ENCODE measurements around the gene GADD45B.

GADD45B gene

GRCh38 chr19:2479556-2480194 lies 3.7 kb downstream of the GADD45B start:
- peaks cover 6% of the 10 kb centered on the region for H3K9me3 Mint-ChIP-seq
- H3K27ac Mint-ChIP-seq (ENCODE audit: low read depth), result peak overlapping the region; percentile 41
- H3K27me3 Mint-ChIP-seq, result no peaks in the 10 kb centered on the region
- ATAC-seq (replicated peaks; ENCODE audit: extremely low read depth, poor library complexity, severe bottlenecking) (no peak), DNase-seq (ENCODE audit: low spot score in 2 of 2) (no peak)
- peaks cover 38% of the 10 kb centered on the region for H3K36me3 Mint-ChIP-seq (ENCODE audit: insufficient read depth)
- peaks cover 33% of the 10 kb centered on the region for H3K4me1 Mint-ChIP-seq
- peak overlapping the region; percentile 99 for H3K4me3 Mint-ChIP-seq

- no peak for DNase-seq (ENCODE audit: low spot score in 2 of 2)
- no peak for ATAC-seq (replicated peaks; ENCODE audit: extremely low read depth, poor library complexity, severe bottlenecking)
- Mint-ChIP-seq H3K27me3 (no peaks in the 10 kb centered on the region), H3K36me3 (ENCODE audit: insufficient read depth) (peaks cover 26% of the 10 kb centered on the region), H3K27ac (ENCODE audit: low read depth) (no peak overlapping the region), H3K4me1 (peaks cover 21% of the 10 kb centered on the region), H3K4me3 (no peak overlapping the region), H3K9me3 (peaks cover 6% of the 10 kb centered on the region)
Measured at GRCh38 chr19:2481466-2481865, 5.5 kb downstream of the GADD45B start.

GRCh38 chr19:2482354-2483038 lies 6.6 kb downstream of the GADD45B start:
- peaks cover 12% of the 10 kb centered on the region for H3K4me1 Mint-ChIP-seq
- DNase-seq (ENCODE audit: low spot score in 2 of 2) (no peak), ATAC-seq (replicated peaks; ENCODE audit: extremely low read depth, poor library complexity, severe bottlenecking) (no peak)
- H3K36me3 Mint-ChIP-seq (ENCODE audit: insufficient read depth), result peaks cover 16% of the 10 kb centered on the region
- H3K9me3 Mint-ChIP-seq, result peaks cover 6% of the 10 kb centered on the region
- no peak overlapping the region for H3K27ac Mint-ChIP-seq (ENCODE audit: low read depth)
- H3K4me3 Mint-ChIP-seq, result no peak overlapping the region
- no peaks in the 10 kb centered on the region for H3K27me3 Mint-ChIP-seq

GRCh38 chr19:2483084-2483483 lies 7.2 kb downstream of the GADD45B start:
- DNase-seq (ENCODE audit: low spot score in 2 of 2) (no peak), ATAC-seq (replicated peaks; ENCODE audit: extremely low read depth, poor library complexity, severe bottlenecking) (no peak)
- Mint-ChIP-seq H3K36me3 (ENCODE audit: insufficient read depth) (peaks cover 10% of the 10 kb centered on the region), H3K9me3 (peaks cover 6% of the 10 kb centered on the region), H3K27me3 (no peaks in the 10 kb centered on the region), H3K4me3 (no peak overlapping the region), H3K27ac (ENCODE audit: low read depth) (no peak overlapping the region), H3K4me1 (peaks cover 6% of the 10 kb centered on the region)

GRCh38 chr19:2483484-2484151 lies 7.7 kb downstream of the GADD45B start:
- H3K27me3 Mint-ChIP-seq, result no peaks in the 10 kb centered on the region

GRCh38 chr19:2484178-2484937 lies 8.4 kb downstream of the GADD45B start:
- peaks cover 2% of the 10 kb centered on the region for H3K27me3 Mint-ChIP-seq
- H3K4me3 Mint-ChIP-seq, result no peak overlapping the region
- peaks cover 6% of the 10 kb centered on the region for H3K9me3 Mint-ChIP-seq
- no peaks in the 10 kb centered on the region for H3K36me3 Mint-ChIP-seq (ENCODE audit: insufficient read depth)
- DNase-seq (ENCODE audit: low spot score in 2 of 2), result no peak
- peaks cover 4% of the 10 kb centered on the region for H3K4me1 Mint-ChIP-seq
- no peak for ATAC-seq (replicated peaks; ENCODE audit: extremely low read depth, poor library complexity, severe bottlenecking)
- H3K27ac Mint-ChIP-seq (ENCODE audit: low read depth), result no peak overlapping the region

More at GRCh38 chr19:2483484-2484151, 7.7 kb downstream of the GADD45B start:
- H3K4me1 Mint-ChIP-seq, result peaks cover 2% of the 10 kb centered on the region
- DNase-seq (ENCODE audit: low spot score in 2 of 2) (no peak), ATAC-seq (replicated peaks; ENCODE audit: extremely low read depth, poor library complexity, severe bottlenecking) (no peak)
- peaks cover 5% of the 10 kb centered on the region for H3K36me3 Mint-ChIP-seq (ENCODE audit: insufficient read depth)
- H3K9me3 Mint-ChIP-seq, result peaks cover 6% of the 10 kb centered on the region
- no peak overlapping the region for H3K27ac Mint-ChIP-seq (ENCODE audit: low read depth)
- H3K4me3 Mint-ChIP-seq, result no peak overlapping the region

- Mint-ChIP-seq H3K27me3 (peaks cover 10% of the 10 kb centered on the region), H3K27ac (ENCODE audit: low read depth) (no peak overlapping the region), H3K4me3 (no peak overlapping the region), H3K4me1 (peaks cover 9% of the 10 kb centered on the region), H3K9me3 (peaks cover 6% of the 10 kb centered on the region), H3K36me3 (ENCODE audit: insufficient read depth) (peaks cover 3% of the 10 kb centered on the region)
- DNase-seq (ENCODE audit: low spot score in 2 of 2) (no peak), ATAC-seq (replicated peaks; ENCODE audit: extremely low read depth, poor library complexity, severe bottlenecking) (no peak)
Measured at GRCh38 chr19:2485428-2485827, 9.5 kb downstream of the GADD45B start.

- Mint-ChIP-seq H3K36me3 (ENCODE audit: insufficient read depth) (peaks cover 3% of the 10 kb centered on the region), H3K27ac (ENCODE audit: low read depth) (no peak overlapping the region)
Measured at GRCh38 chr19:2487090-2487489, 11.2 kb downstream of the GADD45B start.

GRCh38 chr19:2487842-2488241 lies 11.9 kb downstream of the GADD45B start:
- Mint-ChIP-seq H3K4me3 (no peak overlapping the region), H3K9me3 (peaks cover 6% of the 10 kb centered on the region), H3K36me3 (ENCODE audit: insufficient read depth) (peaks cover 3% of the 10 kb centered on the region), H3K4me1 (peaks cover 15% of the 10 kb centered on the region), H3K27ac (ENCODE audit: low read depth) (no peak overlapping the region), H3K27me3 (peaks cover 34% of the 10 kb centered on the region)
- ATAC-seq (replicated peaks; ENCODE audit: extremely low read depth, poor library complexity, severe bottlenecking) (no peak), DNase-seq (ENCODE audit: low spot score in 2 of 2) (no peak)

More at GRCh38 chr19:2487090-2487489, 11.2 kb downstream of the GADD45B start:
- DNase-seq (ENCODE audit: low spot score in 2 of 2) (no peak), ATAC-seq (replicated peaks; ENCODE audit: extremely low read depth, poor library complexity, severe bottlenecking) (no peak)
- Mint-ChIP-seq H3K4me3 (no peak overlapping the region), H3K9me3 (peaks cover 6% of the 10 kb centered on the region), H3K4me1 (peaks cover 9% of the 10 kb centered on the region), H3K27me3 (peaks cover 26% of the 10 kb centered on the region)

- Mint-ChIP-seq H3K27me3 (peaks cover 39% of the 10 kb centered on the region), H3K4me3 (peak overlapping the region; percentile 53), H3K4me1 (peaks cover 17% of the 10 kb centered on the region)
Measured at GRCh38 chr19:2488405-2488941, 12.5 kb downstream of the GADD45B start.

GRCh38 chr19:2488942-2489731 lies 13.2 kb downstream of the GADD45B start:
- no peak overlapping the region for H3K27ac Mint-ChIP-seq (ENCODE audit: low read depth)

More at GRCh38 chr19:2488405-2488941, 12.5 kb downstream of the GADD45B start:
- peaks cover 6% of the 10 kb centered on the region for H3K9me3 Mint-ChIP-seq
- H3K27ac Mint-ChIP-seq (ENCODE audit: low read depth), result no peak overlapping the region
- H3K36me3 Mint-ChIP-seq (ENCODE audit: insufficient read depth), result peaks cover 3% of the 10 kb centered on the region
- no peak for ATAC-seq (replicated peaks; ENCODE audit: extremely low read depth, poor library complexity, severe bottlenecking)
- DNase-seq (ENCODE audit: low spot score in 2 of 2), result no peak

More at GRCh38 chr19:2488942-2489731, 13.2 kb downstream of the GADD45B start:
- Mint-ChIP-seq H3K27me3 (peaks cover 46% of the 10 kb centered on the region), H3K4me1 (peaks cover 17% of the 10 kb centered on the region), H3K9me3 (no peaks in the 10 kb centered on the region), H3K36me3 (ENCODE audit: insufficient read depth) (peaks cover 3% of the 10 kb centered on the region), H3K4me3 (peak overlapping the region; percentile 53)
- ATAC-seq (replicated peaks; ENCODE audit: extremely low read depth, poor library complexity, severe bottlenecking) (no peak), DNase-seq (ENCODE audit: low spot score in 2 of 2) (no peak)
